ENCODE data around the gene RNU7-1.

GRCh38 chr12:6979453-6979852, 35.8 kb downstream of the RNU7-1 start:
- no peak for TF ChIP-seq TAF1 (IDR thresholded peaks at IDR 0.05; ENCODE audit: borderline replicate concordance, low read depth, low read length)
- TF ChIP-seq POLR2AphosphoS5 (IDR thresholded peaks at IDR 0.05; ENCODE audit: low read depth, low read length): no peak; the same call in 1 of the 2 replicates
